A549 (cell line): ENCODE data around the gene DRAM2. TPM values are rescaled to one million over a fixed set of nuclear protein-coding genes. Genes with fewer than 3 reads are reported as not detected.

Experiments
- ATAC-seq, 2 experiments: fragments of 200-7000 bp in 1 of 2; fragments of >200 bp in 1 of 2; cut with Nextera tagmentation in 1 of 2; cut with Tn5 transposase in 1 of 2; 3 replicates each; pipeline versions ENCODE4 v1.8.0 to v1.9.1; 2018 to 2020; ENCODE audit warnings: mild to moderate bottlenecking in 1 of 2, moderate library complexity in 1 of 2
- CTCF ChIA-PET: fragments of 300-600 bp; sonication (Branson Sonifier 250); formaldehyde crosslinking; extraction: SDS; loops from one replicate; lab custom pipeline; 2021; ENCODE audit warnings: antibody characterized with exemption, inconsistent platforms; lab: Yijun Ruan, JAX
- POLR2A ChIA-PET: fragments of 350-600 bp; formaldehyde crosslinking; extraction: SDS; loops from one replicate; lab custom pipeline; 2021; ENCODE audit warnings: antibody characterized with exemption, inconsistent platforms; lab: Yijun Ruan, JAX
- DNase-seq, 2 experiments: peaks; one replicate each; pipeline versions ENCODE4 v3.0.0 to v3.0.0-alpha.2; 2011 to 2016; ENCODE audit warnings: low read depth in 1 of 2, low spot score in 1 of 2
- FAIRE-seq: peaks from 2 replicates; lab custom pipeline; 2011; peaks lifted over from hg19 to GRCh38; lab: Jason Lieb, UNC
- H3K27ac ChIP-seq, 2 experiments: fragments of >200 bp; sonication (Bioruptor Twin); formaldehyde crosslinking; 3 replicates each; pipeline ENCODE4 v1.5.1; 2016 to 2017
- H3K4me1 ChIP-seq: fragments of >200 bp; sonication (Bioruptor Twin); formaldehyde crosslinking; 3 replicates; pipeline ENCODE4 v1.6.1; 2016
- H3K4me2 ChIP-seq: fragments of >200 bp; sonication (Bioruptor Twin); formaldehyde crosslinking; 3 replicates; pipeline ENCODE4 v1.6.1; 2016
- H3K4me3 ChIP-seq: fragments of >200 bp; sonication (Bioruptor Twin); formaldehyde crosslinking; 3 replicates; pipeline ENCODE4 v1.5.1; 2016
- H3K9me3 ChIP-seq: fragments of >200 bp; sonication (Bioruptor Twin); formaldehyde crosslinking; 3 replicates; pipeline ENCODE4 v1.6.1; 2016
- BHLHE40 ChIP-seq: IDR thresholded peaks from 2 replicates; pipeline ENCODE4 v1.6.1; 2012; ENCODE audit warnings: low read depth, low read length, inconsistent platforms
- CBX8 ChIP-seq: fragments of 200-600 bp; sonication (generic); IDR thresholded peaks from 2 replicates; pipeline ENCODE4 v1.6.1; 2016
- ESRRA ChIP-seq: fragments of 150-350 bp; IDR thresholded peaks from 2 replicates; pipeline ENCODE4 v1.6.1; 2014; ENCODE audit warnings: mild to moderate bottlenecking, low read length, borderline replicate concordance
- FOSB ChIP-seq: fragments of 250-450 bp; sonication (Bioruptor Pico); IDR thresholded peaks from 2 replicates; pipeline ENCODE4 v1.5.0; 2020; ENCODE audit warnings: mild to moderate bottlenecking, moderate library complexity
- FOSL2 ChIP-seq, 2 experiments: fragments of 450-650 bp in 1 of 2; fragments of >200 bp in 1 of 2; sonication (Bioruptor Twin) in 1 of 2; formaldehyde crosslinking; IDR thresholded peaks; 2 replicates each; pipeline versions ENCODE4 v1.5.0 to v1.6.1; 2016 to 2020; ENCODE audit warnings: mild to moderate bottlenecking in 1 of 2, moderate library complexity in 1 of 2
- FOXS1 ChIP-seq: fragments of 250-450 bp; sonication (Bioruptor Pico); IDR thresholded peaks from 2 replicates; pipeline ENCODE4 v1.5.0; 2020; ENCODE audit warnings: mild to moderate bottlenecking, moderate library complexity
- JUNB ChIP-seq: fragments of >200 bp; sonication (Bioruptor Twin); formaldehyde crosslinking; IDR thresholded peaks from 2 replicates; pipeline ENCODE4 v1.6.1; 2016
- MAZ ChIP-seq: fragments of 150-350 bp; IDR thresholded peaks from 2 replicates; pipeline ENCODE4 v1.6.1; 2014; ENCODE audit warnings: antibody characterized with exemption, low read depth, low read length, borderline replicate concordance
- NFE2L2 ChIP-seq: fragments of 150-350 bp; conservative IDR thresholded peaks from 2 replicates; pipeline ENCODE4 v1.6.1; 2014; ENCODE audit warnings: low read length
- POLR2AphosphoS2 ChIP-seq: conservative IDR thresholded peaks from 2 replicates; pipeline ENCODE4 v1.6.1; 2012; ENCODE audit warnings: low read length, improper control_type of control experiment, inconsistent platforms
- RARB ChIP-seq: fragments of 250-450 bp; sonication (Bioruptor Pico); IDR thresholded peaks from 2 replicates; pipeline ENCODE4 v1.8.0; 2021; ENCODE audit warnings: mild to moderate bottlenecking, moderate library complexity
- RFX5 ChIP-seq: fragments of 450-650 bp; IDR thresholded peaks from 2 replicates; pipeline ENCODE4 v1.7.1; 2014; ENCODE audit warnings: antibody characterized with exemption, mild to moderate bottlenecking, moderate library complexity
- SREBF2 ChIP-seq: fragments of 450-650 bp; IDR thresholded peaks from 2 replicates; pipeline ENCODE4 v1.6.1; 2014; ENCODE audit warnings: mild to moderate bottlenecking, moderate library complexity
- TP53 ChIP-seq: fragments of 250-450 bp; sonication (Bioruptor Pico); IDR thresholded peaks from 2 replicates; pipeline ENCODE4 v1.5.0; 2021; ENCODE audit warnings: mild to moderate bottlenecking, moderate library complexity
- ZC3H11A ChIP-seq: fragments of 450-650 bp; IDR thresholded peaks from 2 replicates; pipeline ENCODE4 v1.6.1; 2014; ENCODE audit warnings: antibody characterized with exemption, mild to moderate bottlenecking
- ZSCAN20 ChIP-seq: fragments of 250-450 bp; sonication (Bioruptor Pico); IDR thresholded peaks from 2 replicates; pipeline ENCODE4 v1.8.0; 2022; ENCODE audit warnings: mild to moderate bottlenecking, moderate library complexity
- WGBS: methylation state at CpG from one replicate; pipeline ENCODE4 v1.1.6; 2017; ENCODE audit errors: missing lambda C conversion rate; 5-methylcytosine and 5-hydroxymethylcytosine counted together
- polyA plus RNA-seq, 4 experiments: library from polyadenylated mRNA; depleted of rRNA in 3 of 4; stranded (reverse); fragments of >200 nt; fragmentation: RNase III in 1 of 4; extraction: RNeasy Plus Mini Kit Qiagen cat#74134 plus additional on column Dnase treatment in 1 of 4; gene quantifications; 2 replicates in 3 of 4; 3 replicates in 1 of 4; pipeline ENCODE4 v1.2.3, GENCODE V29; 2011 to 2017
- TF ChIP-seq, protein P1 (sequence below): fragments of >200 bp; sonication (Bioruptor Twin); formaldehyde crosslinking; IDR thresholded peaks from 2 replicates; pipeline ENCODE4 v1.6.1; 2016
- TF ChIP-seq, protein P2 (sequence below): fragments of 450-650 bp; IDR thresholded peaks from 2 replicates; pipeline ENCODE4 v1.6.1; 2014; ENCODE audit warnings: antibody characterized with exemption
- TF ChIP-seq, protein P3 (sequence below): IDR thresholded peaks from 2 replicates; pipeline ENCODE4 v1.6.1; 2012
- TF ChIP-seq, protein P4 (sequence below): fragments of 200-600 bp; sonication (generic); IDR thresholded peaks from 2 replicates; pipeline ENCODE4 v1.6.1; 2016; ENCODE audit warnings: antibody characterized with exemption, mild to moderate bottlenecking, moderate library complexity

Gene DRAM2
- polyA plus RNA-seq, 2 of the 4 experiments (the other 2 are of a cell fraction) = 17.9 to 69.5 TPM

DNA sequence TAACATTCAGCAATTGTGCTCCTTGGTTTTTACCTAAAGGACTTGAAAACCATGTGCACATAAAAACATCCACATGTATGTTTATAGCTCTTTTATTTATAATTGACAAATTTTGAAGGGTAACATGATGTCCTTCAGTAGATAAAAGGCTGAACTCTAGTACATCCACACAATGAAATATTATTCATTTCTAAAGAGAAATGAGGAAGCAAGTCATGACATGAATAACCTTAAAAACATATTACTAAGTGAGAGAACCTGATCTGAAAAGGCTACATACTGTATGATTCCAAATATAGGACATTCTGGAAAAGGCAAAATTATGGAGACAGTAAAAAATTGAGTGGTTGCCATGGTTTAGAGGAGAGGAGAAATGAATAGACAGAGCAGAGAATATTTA lies 50.3 kb downstream of the DRAM2 start:
- CTCF ChIA-PET = no interaction called here
- Histone ChIP-seq H3K4me2 (no peak overlapping the region), H3K4me1 (no peaks in the 10 kb centered on the region), H3K27ac (no peak overlapping the region), H3K4me3 (no peak overlapping the region), H3K9me3 (no peaks in the 10 kb centered on the region)
- no peak for FAIRE-seq
- no peak for ATAC-seq
- POLR2A ChIA-PET = no interaction called here
- TF ChIP-seq FOXS1 (no peak), ZC3H11A (no peak), TP53 (CRISPR knock-in tag) (no peak), POLR2AphosphoS2 (no peak), ESRRA (no peak), ZSCAN20 (CRISPR knock-in tag) (no peak), FOSL2 (IDR thresholded peaks at IDR 0.05) (no peak), FOSL2 (CRISPR knock-in tag; IDR thresholded peaks at IDR 0.05) (no peak), BHLHE40 (no peak)
- TF ChIP-seq, protein P1, sequence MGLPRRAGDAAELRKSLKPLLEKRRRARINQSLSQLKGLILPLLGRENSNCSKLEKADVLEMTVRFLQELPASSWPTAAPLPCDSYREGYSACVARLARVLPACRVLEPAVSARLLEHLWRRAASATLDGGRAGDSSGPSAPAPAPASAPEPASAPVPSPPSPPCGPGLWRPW = no peak
- TF ChIP-seq, protein P2, sequence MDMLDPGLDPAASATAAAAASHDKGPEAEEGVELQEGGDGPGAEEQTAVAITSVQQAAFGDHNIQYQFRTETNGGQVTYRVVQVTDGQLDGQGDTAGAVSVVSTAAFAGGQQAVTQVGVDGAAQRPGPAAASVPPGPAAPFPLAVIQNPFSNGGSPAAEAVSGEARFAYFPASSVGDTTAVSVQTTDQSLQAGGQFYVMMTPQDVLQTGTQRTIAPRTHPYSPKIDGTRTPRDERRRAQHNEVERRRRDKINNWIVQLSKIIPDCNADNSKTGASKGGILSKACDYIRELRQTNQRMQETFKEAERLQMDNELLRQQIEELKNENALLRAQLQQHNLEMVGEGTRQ = no peak
- DNase-seq = no peak

DNA sequence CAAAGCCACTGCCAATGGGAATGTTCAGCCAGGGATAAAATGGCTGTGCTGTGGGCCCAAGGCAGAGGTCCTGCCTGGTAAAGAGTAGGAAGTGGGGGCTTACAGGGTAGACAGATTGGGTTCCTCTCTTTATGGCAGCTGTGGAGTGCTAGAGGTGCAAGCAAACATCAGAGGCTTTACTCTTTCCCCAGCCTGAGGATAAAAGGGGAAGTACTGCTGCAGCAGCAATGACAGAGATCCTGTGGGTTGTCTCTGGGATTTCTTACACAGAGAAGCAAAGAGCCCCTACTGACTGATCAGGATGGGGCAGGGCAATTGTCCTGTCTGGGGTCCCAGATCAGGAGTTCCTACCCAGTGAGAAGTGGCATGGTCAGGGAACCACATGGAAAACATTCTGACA lies 54.2 kb downstream of the DRAM2 start:
- CTCF ChIA-PET = no interaction called here
- DNase-seq (no peak), ATAC-seq (no peak), FAIRE-seq (no peak)
- H3K4me1 ChIP-seq = no peaks in the 10 kb centered on the region
- H3K27ac ChIP-seq = no peak overlapping the region
- POLR2A ChIA-PET = no interaction called here
- no peak overlapping the region for H3K4me2 ChIP-seq
- TF ChIP-seq SREBF2 (no peak), RFX5 (no peak)
- H3K9me3 ChIP-seq = no peaks in the 10 kb centered on the region
- no peak overlapping the region for H3K4me3 ChIP-seq

DNA sequence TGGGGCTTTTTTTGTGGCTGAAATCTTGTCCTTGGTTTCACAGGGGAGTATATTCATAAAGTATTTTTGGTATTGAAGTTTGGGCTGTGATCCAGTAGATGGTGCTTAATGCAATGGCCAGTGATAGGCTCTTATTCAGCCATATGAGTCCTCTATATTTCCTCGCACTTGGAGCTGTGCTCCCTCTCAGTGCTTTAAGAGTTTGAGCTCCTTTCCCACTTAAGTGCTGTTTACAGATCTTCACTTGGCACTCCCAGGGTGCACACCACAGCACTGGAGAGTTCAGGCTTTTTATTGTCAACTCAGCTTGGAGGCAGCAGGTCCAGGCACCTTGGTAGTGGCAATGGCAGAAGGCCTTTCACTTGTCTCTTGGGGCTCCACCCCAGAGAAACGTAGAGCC lies 54.9 kb downstream of the DRAM2 start:
- POLR2A ChIA-PET = no interaction called here
- no peak for FAIRE-seq
- 6% methylated on average over 1 of the region's 2 CpGs for WGBS

More for the DNA sequence above, 54.9 kb downstream of the DRAM2 start:
- no peak for DNase-seq
- H3K4me1 ChIP-seq = no peaks in the 10 kb centered on the region
- no peak for ATAC-seq
- TF ChIP-seq FOSB (CRISPR knock-in tag) = no peak
- TF ChIP-seq, protein P3, sequence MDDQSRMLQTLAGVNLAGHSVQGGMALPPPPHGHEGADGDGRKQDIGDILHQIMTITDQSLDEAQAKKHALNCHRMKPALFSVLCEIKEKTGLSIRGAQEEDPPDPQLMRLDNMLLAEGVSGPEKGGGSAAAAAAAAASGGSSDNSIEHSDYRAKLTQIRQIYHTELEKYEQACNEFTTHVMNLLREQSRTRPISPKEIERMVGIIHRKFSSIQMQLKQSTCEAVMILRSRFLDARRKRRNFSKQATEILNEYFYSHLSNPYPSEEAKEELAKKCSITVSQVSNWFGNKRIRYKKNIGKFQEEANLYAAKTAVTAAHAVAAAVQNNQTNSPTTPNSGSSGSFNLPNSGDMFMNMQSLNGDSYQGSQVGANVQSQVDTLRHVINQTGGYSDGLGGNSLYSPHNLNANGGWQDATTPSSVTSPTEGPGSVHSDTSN = no peak
- no peak for TF ChIP-seq JUNB
- TF ChIP-seq, protein P4, sequence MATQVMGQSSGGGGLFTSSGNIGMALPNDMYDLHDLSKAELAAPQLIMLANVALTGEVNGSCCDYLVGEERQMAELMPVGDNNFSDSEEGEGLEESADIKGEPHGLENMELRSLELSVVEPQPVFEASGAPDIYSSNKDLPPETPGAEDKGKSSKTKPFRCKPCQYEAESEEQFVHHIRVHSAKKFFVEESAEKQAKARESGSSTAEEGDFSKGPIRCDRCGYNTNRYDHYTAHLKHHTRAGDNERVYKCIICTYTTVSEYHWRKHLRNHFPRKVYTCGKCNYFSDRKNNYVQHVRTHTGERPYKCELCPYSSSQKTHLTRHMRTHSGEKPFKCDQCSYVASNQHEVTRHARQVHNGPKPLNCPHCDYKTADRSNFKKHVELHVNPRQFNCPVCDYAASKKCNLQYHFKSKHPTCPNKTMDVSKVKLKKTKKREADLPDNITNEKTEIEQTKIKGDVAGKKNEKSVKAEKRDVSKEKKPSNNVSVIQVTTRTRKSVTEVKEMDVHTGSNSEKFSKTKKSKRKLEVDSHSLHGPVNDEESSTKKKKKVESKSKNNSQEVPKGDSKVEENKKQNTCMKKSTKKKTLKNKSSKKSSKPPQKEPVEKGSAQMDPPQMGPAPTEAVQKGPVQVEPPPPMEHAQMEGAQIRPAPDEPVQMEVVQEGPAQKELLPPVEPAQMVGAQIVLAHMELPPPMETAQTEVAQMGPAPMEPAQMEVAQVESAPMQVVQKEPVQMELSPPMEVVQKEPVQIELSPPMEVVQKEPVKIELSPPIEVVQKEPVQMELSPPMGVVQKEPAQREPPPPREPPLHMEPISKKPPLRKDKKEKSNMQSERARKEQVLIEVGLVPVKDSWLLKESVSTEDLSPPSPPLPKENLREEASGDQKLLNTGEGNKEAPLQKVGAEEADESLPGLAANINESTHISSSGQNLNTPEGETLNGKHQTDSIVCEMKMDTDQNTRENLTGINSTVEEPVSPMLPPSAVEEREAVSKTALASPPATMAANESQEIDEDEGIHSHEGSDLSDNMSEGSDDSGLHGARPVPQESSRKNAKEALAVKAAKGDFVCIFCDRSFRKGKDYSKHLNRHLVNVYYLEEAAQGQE = no peak
- TF ChIP-seq CBX8 = no peak
- no peak for TF ChIP-seq RARB (CRISPR knock-in tag)
- no peak for TF ChIP-seq MAZ
- TF ChIP-seq SREBF2 = no peak
- no peak for TF ChIP-seq NFE2L2
- H3K9me3 ChIP-seq = no peaks in the 10 kb centered on the region
- CTCF ChIA-PET = no interaction called here
- H3K27ac ChIP-seq = no peak overlapping the region
- H3K4me3 ChIP-seq = no peak overlapping the region
- no peak overlapping the region for H3K4me2 ChIP-seq
